Measurements from ENCODE around the gene DLGAP5.
A peak's percentile ranks its signal among the peaks of the same experiment; 100 is the strongest.

DLGAP5 gene

GRCh38 chr14:55191203-55192053 is at the start of gene DLGAP5:
Gene DLGAP5, minus strand, starts transcription at chr14:55191585. Its CDS starts 2,406 bp downstream, at chr14:55189179.
- peak; percentile 94 for DNase-seq

- no peak for DNase-seq
Observed at GRCh38 chr14:55240526-55241178, 49.3 kb upstream of the DLGAP5 start.

- DNase-seq, result no peak
Observed at GRCh38 chr14:55239320-55239719, 47.9 kb upstream of the DLGAP5 start.

- DNase-seq, result peak; percentile 75
Observed at GRCh38 chr14:55238019-55238680, 46.8 kb upstream of the DLGAP5 start.

GRCh38 chr14:55233591-55233990 is 42.2 kb upstream of the DLGAP5 start:
- no peak for DNase-seq

GRCh38 chr14:55228261-55228660 is 36.9 kb upstream of the DLGAP5 start:
- DNase-seq, result no peak

- DNase-seq, result no peak
Observed at GRCh38 chr14:55223364-55223763, 32.0 kb upstream of the DLGAP5 start.

GRCh38 chr14:55221968-55222367 is 30.6 kb upstream of the DLGAP5 start:
- no peak for DNase-seq

- DNase-seq, result no peak
Observed at GRCh38 chr14:55221186-55221585, 29.8 kb upstream of the DLGAP5 start.

GRCh38 chr14:55220230-55220629 is 28.8 kb upstream of the DLGAP5 start:
- DNase-seq, result peak; percentile 7

- no peak for DNase-seq
Observed at GRCh38 chr14:55212634-55213033, 21.2 kb upstream of the DLGAP5 start.

GRCh38 chr14:55207832-55208231 is 16.4 kb upstream of the DLGAP5 start:
- no peak for DNase-seq

- DNase-seq, result no peak
Observed at GRCh38 chr14:55206175-55206693, 14.8 kb upstream of the DLGAP5 start.

GRCh38 chr14:55201219-55202101 is 10.1 kb upstream of the DLGAP5 start:
- DNase-seq, result no peak

GRCh38 chr14:55200651-55201050 is 9.3 kb upstream of the DLGAP5 start:
- no peak for DNase-seq

GRCh38 chr14:55198749-55199148 is 7.4 kb upstream of the DLGAP5 start:
- no peak for DNase-seq

- no peak for DNase-seq
Observed at GRCh38 chr14:55194656-55195355, 3.4 kb upstream of the DLGAP5 start.

- DNase-seq, result no peak
Observed at GRCh38 chr14:55192054-55192621, 753 bp upstream of the DLGAP5 start.

GRCh38 chr14:55190906-55191202 is 531 bp downstream of the DLGAP5 start:
- no peak for DNase-seq

GRCh38 chr14:55188686-55189295 is 2.6 kb downstream of the DLGAP5 start:
- DNase-seq, result no peak

- no peak for DNase-seq
Observed at GRCh38 chr14:55180434-55180833, 11.0 kb downstream of the DLGAP5 start.

Measured in suppressor macrophage treated with lipopolysaccharide for 4 hours (primary cell).